ENCODE data around the gene LGR6. TPM values are rescaled to one million over a fixed set of nuclear protein-coding genes. Genes with fewer than 3 reads are reported as not detected.

Gene LGR6
- total RNA-seq, 6 experiments from 2014 or later: 0.17 to 2.0 (median 1.0) TPM

- Histone ChIP-seq H3K4me1 (no peaks in the 10 kb centered on the region), H3K4me3 (no peak overlapping the region), H3K27ac (no peak overlapping the region), H3K9me3 (no peaks in the 10 kb centered on the region), H3K36me3 (no peaks in the 10 kb centered on the region), H3K27me3 (no peaks in the 10 kb centered on the region)
- DNase-seq: no peak
- WGBS (ENCODE audit: insufficient coverage, low coverage, low lambda C conversion rate, missing lambda C conversion rate): 93% methylated on average over 3 of the region's 3 CpGs
- ATAC-seq: no peak
- intact Hi-C loops (cut with DNase I): no loop called here
- TF ChIP-seq POLR2A (IDR thresholded peaks at IDR 0.05) (no peak), CTCF (IDR thresholded peaks at IDR 0.05) (no peak)
These were observed 168.1 kb downstream of the LGR6 start for GRCh38 chr1:202361701-202362100.

GRCh38 chr1:202362212-202362611 is 168.6 kb downstream of the LGR6 start:
- H3K9me3 ChIP-seq: no peaks in the 10 kb centered on the region
- DNase-seq (no peak), ATAC-seq (no peak)
- WGBS (ENCODE audit: insufficient coverage, low coverage, low lambda C conversion rate, missing lambda C conversion rate): 94% methylated on average over 2 of the region's 2 CpGs
- intact Hi-C loops (cut with DNase I): no loop called here
- no peak overlapping the region for H3K4me3 ChIP-seq
- H3K4me1 ChIP-seq: no peaks in the 10 kb centered on the region
- no peaks in the 10 kb centered on the region for H3K36me3 ChIP-seq
- TF ChIP-seq CTCF (IDR thresholded peaks at IDR 0.05) (no peak), POLR2A (IDR thresholded peaks at IDR 0.05) (no peak)
- H3K27me3 ChIP-seq: no peaks in the 10 kb centered on the region
- H3K27ac ChIP-seq: no peak overlapping the region

- ATAC-seq (peak in 1 of 4 donors; percentile 36), DNase-seq (no peak)
- Histone ChIP-seq H3K4me1 (no peaks in the 10 kb centered on the region), H3K27ac (no peak overlapping the region), H3K4me3 (no peak overlapping the region), H3K9me3 (no peaks in the 10 kb centered on the region), H3K27me3 (no peaks in the 10 kb centered on the region), H3K36me3 (no peaks in the 10 kb centered on the region)
- intact Hi-C loops (cut with DNase I): no loop called here
- 87% methylated on average over 4 of the region's 4 CpGs for WGBS (ENCODE audit: insufficient coverage, low coverage, low lambda C conversion rate, missing lambda C conversion rate)
- no peak for TF ChIP-seq CTCF (IDR thresholded peaks at IDR 0.05)
- TF ChIP-seq POLR2A (IDR thresholded peaks at IDR 0.05): no peak
These were observed 171.7 kb downstream of the LGR6 start for GRCh38 chr1:202365092-202365815.

- Histone ChIP-seq H3K36me3 (no peaks in the 10 kb centered on the region), H3K27me3 (no peaks in the 10 kb centered on the region), H3K9me3 (no peaks in the 10 kb centered on the region), H3K4me1 (no peaks in the 10 kb centered on the region), H3K27ac (no peak overlapping the region), H3K4me3 (no peak overlapping the region)
- ATAC-seq: no peak
- intact Hi-C loops (cut with DNase I): no loop called here
- no peak for DNase-seq
- WGBS (ENCODE audit: insufficient coverage, low coverage, low lambda C conversion rate, missing lambda C conversion rate): 86% methylated on average over 1 of the region's 1 CpG
- no peak for TF ChIP-seq CTCF (IDR thresholded peaks at IDR 0.05)
- no peak for TF ChIP-seq POLR2A (IDR thresholded peaks at IDR 0.05)
These were observed 173.7 kb downstream of the LGR6 start for GRCh38 chr1:202367271-202367670.

Other genes starting within 250 kb of the LGR6 start
- gene LMOD1, start 247.3 kb upstream of the LGR6 start, total RNA-seq: 1 to 10 TPM; 1.1 to 3.5 (median 2.1) TPM
- 10 to 100 TPM; 26.5 to 44.1 (median 38.1) TPM for gene TIMM17A, start 238.3 kb upstream of the LGR6 start, total RNA-seq
- gene RNPEP, start 211.2 kb upstream of the LGR6 start, total RNA-seq: 10 to 100 TPM; 28.9 to 51.5 (median 41.3) TPM
- 100 to 1,000 TPM in 1 of 6 experiments, 10 to 100 TPM in 5; 12.6 to 266 (median 57.8) TPM for gene ELF3, start 183.2 kb upstream of the LGR6 start, total RNA-seq
- gene GPR37L1, start 70.9 kb upstream of the LGR6 start, total RNA-seq: under 1 TPM in 4 of 6 experiments, not detected in 2; 0.12 to 0.49 (median 0.12) TPM
- 10 to 100 TPM; 23.1 to 57.7 (median 36.1) TPM for gene ARL8A, start 49.1 kb upstream of the LGR6 start, total RNA-seq
- gene PTPN7, start 33.2 kb upstream of the LGR6 start, total RNA-seq: 1 to 10 TPM in 2 of 6 experiments, under 1 TPM in 4; 0.18 to 5.1 (median 0.73) TPM
- gene UBE2T, start 148.1 kb downstream of the LGR6 start, total RNA-seq: 1 to 10 TPM in 3 of 6 experiments, under 1 TPM in 3; 0.53 to 9.1 (median 1.1) TPM
- 10 to 100 TPM; 13.7 to 22.2 (median 16.6) TPM for gene PPP1R12B, start 154.9 kb downstream of the LGR6 start, total RNA-seq

Data from right lobe of liver (tissue), 6 donors.